GM19351 (cell line): Measurements from ENCODE around the gene PNPLA5.

Source experiments
- ATAC-seq: cut with Tn5 transposase; IDR thresholded peaks from one replicate; pipeline ENCODE4 v1.9.1; 2021; ENCODE audit warnings: mild to moderate bottlenecking, moderate library complexity; ENCODE audit not compliant: unreplicated experiment

Gene PNPLA5

GRCh38 chr22:43901976-43902643, 10.3 kb upstream of the PNPLA5 start:
- ATAC-seq: no peak

GRCh38 chr22:43900206-43900605, 8.4 kb upstream of the PNPLA5 start:
- ATAC-seq: no peak

- no peak for ATAC-seq
Measured at GRCh38 chr22:43897751-43898261, 6.0 kb upstream of the PNPLA5 start.

GRCh38 chr22:43895986-43896645, 4.3 kb upstream of the PNPLA5 start:
- ATAC-seq: no peak

GRCh38 chr22:43894122-43894521, 2.3 kb upstream of the PNPLA5 start:
- ATAC-seq: no peak

GRCh38 chr22:43893266-43893665, 1.5 kb upstream of the PNPLA5 start:
- no peak for ATAC-seq

- ATAC-seq: no peak
Measured at GRCh38 chr22:43892183-43892894, 526 bp upstream of the PNPLA5 start.

- no peak for ATAC-seq
Measured at GRCh38 chr22:43890901-43891331, 897 bp downstream of the PNPLA5 start.

GRCh38 chr22:43889860-43890253, 2.0 kb downstream of the PNPLA5 start:
- no peak for ATAC-seq

- ATAC-seq: no peak
Measured at GRCh38 chr22:43889201-43889859, 2.5 kb downstream of the PNPLA5 start.

GRCh38 chr22:43888740-43889139, 3.1 kb downstream of the PNPLA5 start:
- no peak for ATAC-seq

- no peak for ATAC-seq
Measured at GRCh38 chr22:43887391-43887790, 4.4 kb downstream of the PNPLA5 start.

- no peak for ATAC-seq
Measured at GRCh38 chr22:43886231-43886630, 5.6 kb downstream of the PNPLA5 start.

GRCh38 chr22:43885786-43886185, 6.0 kb downstream of the PNPLA5 start:
- ATAC-seq: no peak

GRCh38 chr22:43885319-43885671, 6.5 kb downstream of the PNPLA5 start:
- ATAC-seq: no peak

GRCh38 chr22:43884600-43885318, 7.1 kb downstream of the PNPLA5 start:
- peak; percentile 88 for ATAC-seq

- no peak for ATAC-seq
Measured at GRCh38 chr22:43883719-43884415, 7.9 kb downstream of the PNPLA5 start.

- no peak for ATAC-seq
Measured at GRCh38 chr22:43883012-43883661, 8.7 kb downstream of the PNPLA5 start.

- ATAC-seq: no peak
Measured at GRCh38 chr22:43882122-43882767, 9.6 kb downstream of the PNPLA5 start.
